Fibroblast of peridontal ligament (primary cell): Measurements from ENCODE around the gene SLC1A7.
A peak's percentile ranks its signal among the peaks of the same experiment; 100 is the strongest.

Experiments used
- DNase-seq: peaks from one replicate; pipeline ENCODE4 v3.0.0-alpha.2; 2010; ENCODE audit errors: extremely low read depth

Gene SLC1A7

DNA sequence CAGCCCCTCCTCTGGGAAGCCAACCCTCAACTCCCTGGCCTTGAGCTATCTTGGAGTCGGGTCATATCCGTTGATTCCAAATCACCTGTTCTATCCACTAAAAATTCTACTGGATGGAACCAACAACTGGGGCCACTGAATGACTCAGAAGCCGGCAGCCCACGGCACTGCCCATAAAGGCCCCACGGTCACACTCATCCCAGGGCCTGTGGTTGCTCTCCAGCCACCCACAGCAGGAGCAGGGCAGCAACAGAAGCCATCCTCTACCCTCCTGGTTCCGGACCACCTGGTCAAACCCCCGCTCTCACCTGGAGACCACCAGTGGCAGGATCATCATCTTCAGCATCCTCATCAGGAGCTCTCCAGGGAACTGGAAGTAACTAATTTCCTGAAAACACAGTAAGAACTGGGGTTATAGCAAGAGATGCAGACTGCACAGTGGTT, 8.4 kb downstream of the SLC1A7 start:
- no peak for DNase-seq

DNA sequence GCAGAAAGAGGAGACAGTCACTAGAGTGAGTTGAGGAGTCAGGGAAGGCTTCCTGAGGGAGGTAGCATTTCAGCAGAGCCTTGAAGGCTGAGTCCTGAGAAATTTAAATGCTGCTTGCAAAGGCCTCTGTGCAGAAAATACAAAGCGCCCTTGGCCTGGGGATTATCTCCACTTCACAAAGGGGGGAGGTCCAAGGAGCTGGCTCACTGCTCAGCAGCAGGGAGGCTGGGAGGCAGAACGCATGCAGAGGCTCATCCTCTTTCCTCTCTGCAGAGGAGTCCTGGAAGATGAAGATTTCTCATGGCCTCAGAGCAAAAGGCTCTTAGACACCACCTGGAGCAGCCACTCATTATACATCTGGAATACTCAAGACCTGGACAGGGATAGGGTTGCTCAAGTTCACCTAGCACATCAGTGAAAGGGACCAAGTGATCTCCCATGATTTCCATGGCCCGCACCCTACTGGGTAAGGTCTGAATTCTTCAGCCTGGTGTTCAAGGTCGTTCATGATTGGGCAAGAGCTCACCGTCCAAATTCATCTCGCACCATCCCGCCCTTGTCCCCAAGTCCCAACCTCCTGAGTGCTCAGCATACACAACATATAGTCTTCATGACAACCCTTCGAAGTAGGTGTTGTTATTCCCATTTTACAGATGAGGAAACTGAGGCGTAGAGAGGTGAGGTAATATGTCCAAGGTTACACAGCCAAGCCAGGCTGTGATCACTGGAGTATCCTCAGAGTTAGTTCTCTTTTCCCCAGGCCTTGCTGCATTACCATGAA, 9.0 kb downstream of the SLC1A7 start:
- DNase-seq = no peak

DNA sequence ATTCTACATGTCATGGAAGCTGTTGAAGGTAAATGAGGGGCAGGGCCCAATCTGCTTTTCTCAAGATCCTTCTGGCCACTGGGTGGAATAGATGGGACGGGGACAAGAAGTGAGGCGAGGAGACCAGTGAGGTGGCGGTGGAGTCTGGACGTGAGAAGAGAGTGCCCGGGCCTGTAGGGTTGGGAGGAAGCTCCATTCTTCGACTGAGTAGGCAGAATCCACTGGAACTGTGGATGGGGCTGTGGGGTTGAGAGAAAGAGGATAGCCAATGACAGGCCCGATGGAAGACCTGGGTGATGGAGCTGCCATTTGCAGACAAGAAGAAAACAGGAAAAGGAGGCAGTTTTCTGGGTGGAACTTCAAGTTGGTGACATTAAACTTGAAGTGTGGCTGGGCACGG, 10.3 kb downstream of the SLC1A7 start:
- no peak for DNase-seq

- no peak for DNase-seq
Measured at GRCh38 chr1:53131590-53131938, 10.9 kb downstream of the SLC1A7 start.

- no peak for DNase-seq
Measured at GRCh38 chr1:53130878-53131589, 11.4 kb downstream of the SLC1A7 start.

- no peak for DNase-seq
Measured at GRCh38 chr1:53130598-53130877, 11.9 kb downstream of the SLC1A7 start.

GRCh38 chr1:53129891-53130597, 12.4 kb downstream of the SLC1A7 start:
- no peak for DNase-seq

- no peak for DNase-seq
Measured at GRCh38 chr1:53128401-53128800, 14.0 kb downstream of the SLC1A7 start.

GRCh38 chr1:53127546-53127945, 14.9 kb downstream of the SLC1A7 start:
- DNase-seq = no peak

GRCh38 chr1:53126495-53126894, 15.9 kb downstream of the SLC1A7 start:
- DNase-seq = no peak

GRCh38 chr1:53125623-53126360, 16.6 kb downstream of the SLC1A7 start:
- no peak for DNase-seq

DNA sequence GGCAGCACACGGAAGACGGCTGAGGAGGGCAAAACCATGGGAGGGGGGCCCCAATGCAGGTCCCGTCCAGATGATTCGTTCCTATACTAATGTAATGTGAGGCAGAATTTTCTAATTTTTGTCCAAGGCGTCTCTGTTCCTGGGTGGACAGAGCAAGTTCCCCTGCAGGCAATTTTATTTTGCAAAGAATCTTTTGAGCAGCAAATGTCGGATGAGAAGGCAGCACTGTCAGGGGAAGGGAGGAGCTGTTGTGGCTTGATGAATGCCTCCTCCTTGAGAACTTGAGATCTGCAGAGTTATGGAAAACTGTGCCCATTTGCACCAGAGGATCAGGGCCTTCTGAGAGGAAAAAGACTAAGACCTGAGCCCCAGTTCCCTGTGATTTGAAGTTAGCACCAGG, 17.3 kb downstream of the SLC1A7 start:
- DNase-seq = no peak

- DNase-seq = peak; percentile 58
Measured at GRCh38 chr1:53123453-53124140, 18.8 kb downstream of the SLC1A7 start.

DNA sequence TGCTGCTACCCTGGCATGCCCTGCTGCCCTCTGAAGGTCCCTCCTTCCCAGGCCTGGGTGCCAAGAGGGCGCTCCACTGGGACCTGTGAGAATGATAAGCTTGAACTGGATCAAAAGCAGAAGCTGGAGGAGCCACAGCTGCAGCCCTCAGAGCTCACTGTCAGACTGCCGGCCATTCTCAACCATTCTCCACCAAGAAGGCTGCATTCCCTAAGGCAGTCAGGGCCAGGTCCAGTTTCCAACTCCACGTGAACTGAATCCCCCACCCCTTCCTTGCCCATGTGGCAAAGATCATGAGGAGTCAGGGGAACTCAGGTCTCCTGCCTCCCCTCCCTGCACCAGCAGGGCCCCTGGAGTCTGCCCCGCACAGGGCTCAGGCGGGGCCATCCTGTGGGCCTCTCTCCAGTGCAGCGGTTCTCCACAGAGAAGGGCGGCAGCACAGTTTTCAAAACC, 19.5 kb downstream of the SLC1A7 start:
- no peak for DNase-seq

DNA sequence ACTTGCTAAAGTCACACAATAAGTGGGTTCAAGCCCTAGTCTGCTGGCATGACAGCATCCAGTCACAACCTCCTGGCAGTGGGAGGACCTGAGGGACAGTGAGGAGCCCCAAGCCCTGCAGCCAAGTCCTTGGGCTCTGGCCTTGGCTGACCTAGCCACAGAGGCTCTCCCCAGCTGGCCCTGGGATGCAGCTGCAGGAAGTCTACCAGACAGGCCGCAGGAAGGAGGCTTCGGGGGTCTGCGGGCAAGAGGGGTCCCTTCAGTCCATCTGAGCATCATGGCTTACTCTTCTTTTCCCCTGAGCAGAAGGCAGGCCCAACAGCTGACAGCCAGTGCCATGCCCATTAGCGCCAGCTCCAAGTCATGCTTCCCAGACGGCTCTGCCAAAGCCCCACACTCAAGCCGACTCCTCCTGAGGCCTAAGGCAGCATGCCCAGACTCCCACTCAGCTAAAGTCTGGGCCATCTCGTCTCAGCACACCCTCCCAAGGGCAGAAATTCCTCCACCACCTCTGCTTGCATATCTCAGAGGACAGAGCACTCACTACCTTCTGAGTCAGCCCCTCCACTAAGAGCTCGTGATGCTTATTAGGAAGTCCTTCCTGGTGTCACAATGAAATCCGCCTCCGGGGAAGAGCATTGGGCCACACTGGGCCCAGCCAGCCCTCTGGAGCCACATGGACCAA, 20.1 kb downstream of the SLC1A7 start:
- no peak for DNase-seq

GRCh38 chr1:53121319-53122172, 20.9 kb downstream of the SLC1A7 start:
- DNase-seq = no peak

DNA sequence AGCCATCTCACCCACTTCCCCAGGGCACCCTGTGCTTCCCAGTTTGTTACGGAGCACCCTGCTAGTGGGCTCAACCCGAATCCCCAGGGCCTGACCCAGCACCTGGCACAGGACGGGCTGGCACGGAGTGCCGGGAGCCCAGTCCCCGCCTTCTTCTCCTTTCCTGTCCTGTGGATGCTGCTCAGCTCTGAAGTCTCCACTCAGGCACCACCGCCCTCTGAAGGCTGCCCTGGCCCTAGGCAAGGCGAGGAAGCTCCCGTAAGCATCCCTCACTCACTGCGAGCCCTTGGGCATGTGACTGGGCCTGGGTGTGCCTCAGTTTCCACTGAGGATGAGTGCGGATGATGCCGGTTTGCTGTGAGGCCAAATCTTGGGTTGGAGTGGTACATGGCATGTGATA, 21.8 kb downstream of the SLC1A7 start:
- no peak for DNase-seq

- DNase-seq = no peak
Measured at GRCh38 chr1:53117836-53118235, 24.6 kb downstream of the SLC1A7 start.

DNA sequence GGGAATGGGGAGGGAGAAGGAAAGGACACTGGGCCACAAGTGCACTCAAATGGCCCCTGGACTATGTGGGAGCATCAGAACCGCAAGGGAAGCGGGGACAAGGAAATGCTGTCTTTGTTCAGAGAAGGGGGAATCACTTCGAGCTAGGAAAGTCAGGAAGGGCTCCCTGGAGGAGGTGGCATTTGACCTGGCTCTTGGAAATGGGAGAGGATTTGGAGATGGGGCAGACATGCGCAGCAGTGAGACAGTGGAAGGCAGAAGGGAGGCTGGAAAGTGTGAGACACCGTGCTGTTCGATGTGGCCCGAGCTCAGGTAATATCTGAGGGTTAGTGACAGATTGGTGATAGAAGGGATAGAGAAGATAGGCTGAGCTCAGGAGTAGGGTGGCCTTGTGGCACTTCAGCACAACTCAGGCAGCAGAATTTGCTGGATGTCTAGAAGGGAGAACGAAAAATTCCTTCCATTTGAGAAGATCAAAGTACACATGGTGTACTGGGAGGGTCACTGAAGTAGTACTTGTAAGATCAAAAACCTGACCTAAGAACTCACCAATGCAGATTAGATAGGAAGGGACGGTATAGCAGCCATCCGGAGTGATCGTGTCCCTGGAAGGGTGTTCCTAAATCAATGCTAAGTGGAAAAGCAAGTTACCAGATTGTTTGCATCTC, 25.4 kb downstream of the SLC1A7 start:
- no peak for DNase-seq
